Testis (tissue), 3 donors: ENCODE results near the gene ME3. TPM values are rescaled to one million over a fixed set of nuclear protein-coding genes. Genes with fewer than 3 reads are reported as not detected.

Source experiments
- DNase-seq: peaks from one replicate; pipeline ENCODE4 v3.0.0-alpha.2; 2019
- H3K27ac ChIP-seq, 2 donors: fragments of 200-600 bp; sonication (generic); one replicate each; pipeline ENCODE4 v1.5.1; 2019
- H3K27me3 ChIP-seq: fragments of 200-600 bp; sonication (generic); one replicate; pipeline ENCODE4 v1.5.1; 2019
- H3K36me3 ChIP-seq: fragments of 200-600 bp; sonication (generic); one replicate; pipeline ENCODE4 v1.5.1; 2017; ENCODE audit warnings: low read depth; ENCODE audit errors: missing control alignments
- H3K4me1 ChIP-seq: fragments of 200-600 bp; sonication (generic); one replicate; pipeline ENCODE4 v1.5.1; 2019
- H3K4me3 ChIP-seq, 2 donors: fragments of 200-600 bp; sonication (generic); one replicate each; pipeline ENCODE4 v1.5.1; 2017 to 2019
- H3K9me3 ChIP-seq: fragments of 200-600 bp; sonication (generic); one replicate; pipeline ENCODE4 v1.5.1; 2017
- CTCF ChIP-seq, 3 experiments: fragments of 450-650 bp in 2 of 3; fragments of 200-600 bp in 1 of 3; sonication (generic) in 1 of 3; IDR thresholded peaks; one replicate each; pipeline ENCODE4 v1.5.1; 2016 to 2019; ENCODE audit warnings: antibody characterized with exemption in 3 of 3, mild to moderate bottlenecking in 2 of 3, moderate library complexity in 1 of 3
- POLR2A ChIP-seq: fragments of 450-650 bp; IDR thresholded peaks from one replicate; pipeline ENCODE4 v1.6.1; 2017; ENCODE audit warnings: antibody characterized with exemption, mild to moderate bottlenecking, moderate library complexity
- WGBS, 2 donors: methylation state at CpG; one replicate each; pipeline ENCODE4 v1.1.5; 2018; 5-methylcytosine and 5-hydroxymethylcytosine counted together
- intact Hi-C: fragments of 100-400 bp; cut with DNase I; formaldehyde crosslinking; loops from one replicate; pipeline ENCODE4 v1.15.1; 2023; ENCODE audit warnings: low total_unique reads
- polyA plus RNA-seq: library from polyadenylated mRNA; stranded (reverse); fragments of 350-450 nt; fragmentation: Illumina TruSeq; extraction: RNeasy Lipid Tissue Mini Kit (QIAGEN cat#74804); gene quantifications from one replicate; pipeline ENCODE4 v1.2.3, GENCODE V29; 2014; ENCODE audit warnings: low read depth, low replicate concordance; ENCODE audit not compliant: insufficient read depth
- total RNA-seq, 2 donors: library from RNA; depleted of rRNA; stranded (reverse); fragments of >200 nt; gene quantifications; one replicate each; pipeline ENCODE4 v1.2.3, GENCODE V29; 2016

Gene ME3
- total and polyA plus RNA-seq, 3 donors from 2014 or later: 26.7 to 170 (median 115) TPM

- 30 to 31% methylated on average over 5 of the region's 5 CpGs for WGBS, 2 donors
- H3K27ac ChIP-seq: peak overlapping the region; percentile 11 to 16
- peak; percentile 59 for DNase-seq
- H3K27me3 ChIP-seq: no peaks in the 10 kb centered on the region
- TF ChIP-seq POLR2A (no peak), CTCF (IDR thresholded peaks at IDR 0.05) (no peak)
- no peak overlapping the region for H3K4me3 ChIP-seq
- peaks cover 25% of the 10 kb centered on the region for H3K4me1 ChIP-seq
- H3K36me3 ChIP-seq: no peaks in the 10 kb centered on the region
- intact Hi-C loops: no loop called here
- no peaks in the 10 kb centered on the region for H3K9me3 ChIP-seq
These were observed 202.7 kb downstream of the ME3 start for GRCh38 chr11:86469491-86470388.

DNA sequence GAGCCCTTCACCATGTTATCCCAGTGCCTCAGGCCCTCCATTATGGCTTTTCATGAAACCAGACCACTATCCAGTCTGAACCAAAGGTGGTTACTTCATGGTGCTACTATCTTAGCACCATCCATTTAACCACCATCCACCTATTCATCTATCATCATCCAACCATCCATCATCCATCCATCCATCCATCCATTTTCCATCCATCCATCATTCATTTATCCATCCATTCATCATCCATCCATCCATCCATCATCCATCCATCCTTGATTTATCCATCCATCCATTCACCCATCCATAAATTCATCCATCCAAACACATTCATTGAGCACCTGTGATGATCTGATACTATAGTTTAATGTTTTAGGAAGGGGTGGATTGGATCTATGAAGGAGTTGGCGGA, 204.2 kb downstream of the ME3 start:
- TF ChIP-seq CTCF (IDR thresholded peaks at IDR 0.05) (no peak), POLR2A (no peak)
- H3K27me3 ChIP-seq: no peaks in the 10 kb centered on the region
- no peak for DNase-seq
- no peak overlapping the region for H3K4me3 ChIP-seq
- 94 to 98% methylated on average over 1 of the region's 1 CpG for WGBS, 2 donors
- no peak overlapping the region for H3K27ac ChIP-seq
- intact Hi-C loops: no loop called here
- peaks cover 14% of the 10 kb centered on the region for H3K4me1 ChIP-seq
- no peaks in the 10 kb centered on the region for H3K36me3 ChIP-seq
- no peaks in the 10 kb centered on the region for H3K9me3 ChIP-seq

DNA sequence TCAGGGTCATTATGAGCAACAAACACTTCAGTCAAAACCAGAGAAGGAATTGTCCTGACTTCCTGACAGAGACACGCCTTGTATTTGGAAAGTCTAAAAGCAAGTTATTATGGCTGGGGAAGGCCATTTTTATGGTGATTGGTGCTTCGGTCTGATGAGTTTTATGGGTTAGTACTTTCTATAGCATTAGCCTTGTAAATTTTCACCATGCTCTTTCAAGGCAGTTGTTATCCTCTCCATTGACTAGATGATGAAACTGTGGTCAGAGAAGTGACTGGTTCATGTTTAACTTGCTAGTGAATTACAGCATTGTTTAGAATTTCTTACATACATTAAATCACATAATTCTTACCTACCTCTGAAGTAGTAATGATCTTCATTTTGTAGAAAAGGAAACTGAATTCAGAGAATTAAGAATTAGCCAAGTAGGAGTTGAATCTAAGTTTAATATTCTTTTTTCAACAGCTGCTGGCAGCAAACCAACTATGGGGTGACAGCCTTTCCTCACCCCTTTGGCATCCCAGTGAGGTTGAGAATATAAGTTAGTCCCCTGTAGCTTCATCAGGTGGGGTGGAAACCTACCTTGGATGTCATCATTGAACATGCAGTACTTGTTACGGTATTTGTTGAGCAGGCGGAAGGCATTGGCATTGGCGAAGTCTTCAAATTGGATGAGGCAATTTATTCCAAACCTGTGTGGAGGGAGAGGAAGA, 207.8 kb downstream of the ME3 start:
- Histone ChIP-seq H3K9me3 (no peaks in the 10 kb centered on the region), H3K27me3 (no peaks in the 10 kb centered on the region), H3K4me3 (no peak overlapping the region), H3K36me3 (no peaks in the 10 kb centered on the region), H3K4me1 (peaks cover 21% of the 10 kb centered on the region), H3K27ac (no peak overlapping the region)
- DNase-seq: no peak
- TF ChIP-seq CTCF (IDR thresholded peaks at IDR 0.05) (no peak), POLR2A (no peak)
- WGBS, 2 donors: 94 to 96% methylated on average over 5 of the region's 5 CpGs
- intact Hi-C loops: no loop called here

- TF ChIP-seq POLR2A: no peak
- no peak for TF ChIP-seq CTCF (IDR thresholded peaks at IDR 0.05)
- no peaks in the 10 kb centered on the region for H3K27me3 ChIP-seq
- H3K4me3 ChIP-seq: no peak overlapping the region
- no peak overlapping the region for H3K27ac ChIP-seq
- peaks cover 18% of the 10 kb centered on the region for H3K4me1 ChIP-seq
- no peak for DNase-seq
- intact Hi-C loops: no loop called here
- no peaks in the 10 kb centered on the region for H3K36me3 ChIP-seq
- H3K9me3 ChIP-seq: no peaks in the 10 kb centered on the region
- 92 to 95% methylated on average over 5 of the region's 5 CpGs for WGBS, 2 donors
These were observed 208.5 kb downstream of the ME3 start for GRCh38 chr11:86463955-86464354.
